ENCODE results near the gene CBLC. TPM values are rescaled to one million over a fixed set of nuclear protein-coding genes. Genes with fewer than 3 reads are reported as not detected.

Gene CBLC
- total RNA-seq, 1 experiment from 2014 or later = 0.80 TPM

DNA sequence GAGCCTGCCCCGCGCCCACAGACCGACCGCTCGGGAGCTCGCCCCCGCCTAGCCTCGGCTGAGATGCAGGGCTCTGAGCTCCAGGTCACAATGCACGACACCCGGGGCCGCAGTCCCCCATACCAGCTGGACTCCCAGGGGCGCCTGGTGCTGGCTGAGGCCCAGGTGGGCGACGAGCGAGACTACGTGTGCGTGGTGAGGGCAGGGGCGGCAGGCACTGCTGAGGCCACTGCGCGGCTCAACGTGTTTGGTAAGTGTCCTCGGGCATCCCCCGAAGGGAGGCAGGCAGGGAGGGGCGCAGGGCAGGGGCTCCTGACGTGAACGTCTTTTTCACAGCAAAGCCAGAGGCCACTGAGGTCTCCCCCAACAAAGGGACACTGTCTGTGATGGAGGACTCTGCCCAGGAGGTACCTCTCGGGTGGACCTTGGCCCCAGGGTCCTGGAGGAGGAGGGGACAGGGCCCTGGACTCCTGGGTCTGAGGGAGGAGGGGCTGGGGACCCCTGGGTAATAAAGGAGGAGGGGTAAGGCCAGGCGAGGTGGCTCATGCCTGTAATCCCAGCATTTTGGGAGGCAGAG is 34.5 kb downstream of the CBLC start:
- intact Hi-C loops (cut with micrococcal nuclease; ENCODE audit: unreplicated experiment) = no loop called here
- ATAC-seq = no peak
- no TSS peak for BruUV-seq (replicated peaks)
- H3K4me1 ChIP-seq (ENCODE audit: control insufficient read depth, insufficient read depth, low read length) = peaks cover 12% of the 10 kb centered on the region
- TF ChIP-seq, protein P1, sequence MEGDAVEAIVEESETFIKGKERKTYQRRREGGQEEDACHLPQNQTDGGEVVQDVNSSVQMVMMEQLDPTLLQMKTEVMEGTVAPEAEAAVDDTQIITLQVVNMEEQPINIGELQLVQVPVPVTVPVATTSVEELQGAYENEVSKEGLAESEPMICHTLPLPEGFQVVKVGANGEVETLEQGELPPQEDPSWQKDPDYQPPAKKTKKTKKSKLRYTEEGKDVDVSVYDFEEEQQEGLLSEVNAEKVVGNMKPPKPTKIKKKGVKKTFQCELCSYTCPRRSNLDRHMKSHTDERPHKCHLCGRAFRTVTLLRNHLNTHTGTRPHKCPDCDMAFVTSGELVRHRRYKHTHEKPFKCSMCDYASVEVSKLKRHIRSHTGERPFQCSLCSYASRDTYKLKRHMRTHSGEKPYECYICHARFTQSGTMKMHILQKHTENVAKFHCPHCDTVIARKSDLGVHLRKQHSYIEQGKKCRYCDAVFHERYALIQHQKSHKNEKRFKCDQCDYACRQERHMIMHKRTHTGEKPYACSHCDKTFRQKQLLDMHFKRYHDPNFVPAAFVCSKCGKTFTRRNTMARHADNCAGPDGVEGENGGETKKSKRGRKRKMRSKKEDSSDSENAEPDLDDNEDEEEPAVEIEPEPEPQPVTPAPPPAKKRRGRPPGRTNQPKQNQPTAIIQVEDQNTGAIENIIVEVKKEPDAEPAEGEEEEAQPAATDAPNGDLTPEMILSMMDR (IDR thresholded peaks at IDR 0.05) = no peak
- TF ChIP-seq, protein P2, sequence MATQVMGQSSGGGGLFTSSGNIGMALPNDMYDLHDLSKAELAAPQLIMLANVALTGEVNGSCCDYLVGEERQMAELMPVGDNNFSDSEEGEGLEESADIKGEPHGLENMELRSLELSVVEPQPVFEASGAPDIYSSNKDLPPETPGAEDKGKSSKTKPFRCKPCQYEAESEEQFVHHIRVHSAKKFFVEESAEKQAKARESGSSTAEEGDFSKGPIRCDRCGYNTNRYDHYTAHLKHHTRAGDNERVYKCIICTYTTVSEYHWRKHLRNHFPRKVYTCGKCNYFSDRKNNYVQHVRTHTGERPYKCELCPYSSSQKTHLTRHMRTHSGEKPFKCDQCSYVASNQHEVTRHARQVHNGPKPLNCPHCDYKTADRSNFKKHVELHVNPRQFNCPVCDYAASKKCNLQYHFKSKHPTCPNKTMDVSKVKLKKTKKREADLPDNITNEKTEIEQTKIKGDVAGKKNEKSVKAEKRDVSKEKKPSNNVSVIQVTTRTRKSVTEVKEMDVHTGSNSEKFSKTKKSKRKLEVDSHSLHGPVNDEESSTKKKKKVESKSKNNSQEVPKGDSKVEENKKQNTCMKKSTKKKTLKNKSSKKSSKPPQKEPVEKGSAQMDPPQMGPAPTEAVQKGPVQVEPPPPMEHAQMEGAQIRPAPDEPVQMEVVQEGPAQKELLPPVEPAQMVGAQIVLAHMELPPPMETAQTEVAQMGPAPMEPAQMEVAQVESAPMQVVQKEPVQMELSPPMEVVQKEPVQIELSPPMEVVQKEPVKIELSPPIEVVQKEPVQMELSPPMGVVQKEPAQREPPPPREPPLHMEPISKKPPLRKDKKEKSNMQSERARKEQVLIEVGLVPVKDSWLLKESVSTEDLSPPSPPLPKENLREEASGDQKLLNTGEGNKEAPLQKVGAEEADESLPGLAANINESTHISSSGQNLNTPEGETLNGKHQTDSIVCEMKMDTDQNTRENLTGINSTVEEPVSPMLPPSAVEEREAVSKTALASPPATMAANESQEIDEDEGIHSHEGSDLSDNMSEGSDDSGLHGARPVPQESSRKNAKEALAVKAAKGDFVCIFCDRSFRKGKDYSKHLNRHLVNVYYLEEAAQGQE (IDR thresholded peaks at IDR 0.05; ENCODE audit: insufficient read depth in 1 of 2, low read depth in 2 of 2, low read length in 1 of 2) = no peak
- TF ChIP-seq SIN3A (IDR thresholded peaks at IDR 0.05; ENCODE audit: borderline replicate concordance, insufficient read depth, low read depth, low read length) (no peak), POLR2AphosphoS5 (IDR thresholded peaks at IDR 0.05; ENCODE audit: low read depth, low read length) (no peak), TCF7L2 (IDR thresholded peaks at IDR 0.05; ENCODE audit: low read depth, low read length) (no peak)
- H3K36me3 ChIP-seq (ENCODE audit: control insufficient read depth, insufficient read depth, low read length) = no peaks in the 10 kb centered on the region
- POLR2A ChIA-PET = no interaction called here
- in situ Hi-C loops (cut with HindIII; ENCODE audit: low pct_unique_long_range_greater_than_20kb, low sequenced_read_pairs) = no loop called here
- H3K4me3 ChIP-seq (ENCODE audit: low read depth in 2 of 2, low read length in 2 of 2) = no peak overlapping the region
- CTCF ChIA-PET = interaction anchor here (0.6 kb wide), 1 partner anchor 37 kb away, joined by 9 read pairs; no protein-coding TSS in a partner anchor
- no peaks in the 10 kb centered on the region for H3K9me3 ChIP-seq (ENCODE audit: control insufficient read depth, insufficient read depth, low read depth, low read length)
- no peak overlapping the region for H3K27ac ChIP-seq (ENCODE audit: low read length)
- DNase-seq (ENCODE audit: low read depth, low spot score) = no peak
- no peaks in the 10 kb centered on the region for H3K27me3 ChIP-seq (ENCODE audit: control insufficient read depth, insufficient read depth, low read length)

DNA sequence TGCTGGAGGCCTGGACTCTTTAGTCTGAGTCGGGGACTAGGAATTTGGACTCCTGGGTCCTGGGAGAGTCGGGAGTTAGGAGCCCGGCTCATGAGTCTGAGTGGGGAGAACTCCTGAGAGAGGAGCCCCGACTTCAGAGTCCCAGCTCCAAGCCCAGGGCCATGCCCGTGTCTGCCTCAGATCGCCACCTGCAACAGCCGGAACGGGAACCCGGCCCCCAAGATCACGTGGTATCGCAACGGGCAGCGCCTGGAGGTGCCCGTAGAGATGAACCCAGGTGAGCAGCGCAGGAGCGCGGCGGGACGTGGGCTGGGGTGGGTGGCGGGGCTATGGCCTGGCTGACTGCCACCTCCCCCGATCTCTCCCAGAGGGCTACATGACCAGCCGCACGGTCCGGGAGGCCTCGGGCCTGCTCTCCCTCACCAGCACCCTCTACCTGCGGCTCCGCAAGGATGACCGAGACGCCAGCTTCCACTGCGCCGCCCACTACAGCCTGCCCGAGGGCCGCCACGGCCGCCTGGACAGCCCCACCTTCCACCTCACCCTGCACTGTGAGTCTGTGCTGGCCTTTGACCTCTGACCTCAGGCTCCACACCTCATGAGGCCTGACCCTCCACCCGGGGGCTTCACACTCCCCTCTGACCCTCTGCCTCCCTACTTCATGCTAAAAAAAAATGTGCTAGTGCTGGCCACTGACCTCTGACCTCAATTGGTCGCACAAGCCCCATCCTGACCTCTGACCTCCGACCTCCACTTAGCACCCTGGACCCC is 35.6 kb downstream of the CBLC start:
- DNase-seq (ENCODE audit: low read depth, low spot score) (no peak), ATAC-seq (no peak)
- ChIA-PET CTCF (interaction anchor here (0.6 kb wide), 2 partner anchors 16 to 70 kb away, joined by 3 to 4 read pairs; no protein-coding TSS in a partner anchor), POLR2A (no interaction called here)
- H3K9me3 ChIP-seq (ENCODE audit: control insufficient read depth, insufficient read depth, low read depth, low read length) = no peaks in the 10 kb centered on the region
- H3K27ac ChIP-seq (ENCODE audit: low read length) = no peak overlapping the region
- BruUV-seq (replicated peaks) = no TSS peak
- H3K27me3 ChIP-seq (ENCODE audit: control insufficient read depth, insufficient read depth, low read length) = no peaks in the 10 kb centered on the region
- TF ChIP-seq POLR2AphosphoS5 (IDR thresholded peaks at IDR 0.05; ENCODE audit: low read depth, low read length) (no peak), SIN3A (IDR thresholded peaks at IDR 0.05; ENCODE audit: borderline replicate concordance, insufficient read depth, low read depth, low read length) (no peak), TCF7L2 (IDR thresholded peaks at IDR 0.05; ENCODE audit: low read depth, low read length) (no peak)
- TF ChIP-seq, protein P2 (IDR thresholded peaks at IDR 0.05; ENCODE audit: insufficient read depth in 1 of 2, low read depth in 2 of 2, low read length in 1 of 2) = no peak
- TF ChIP-seq, protein P1 (IDR thresholded peaks at IDR 0.05) = no peak
- no peak overlapping the region for H3K4me3 ChIP-seq (ENCODE audit: low read depth in 2 of 2, low read length in 2 of 2)
- H3K4me1 ChIP-seq (ENCODE audit: control insufficient read depth, insufficient read depth, low read length) = peaks cover 2% of the 10 kb centered on the region; the same call in 1 of the 2 replicates
- no peaks in the 10 kb centered on the region for H3K36me3 ChIP-seq (ENCODE audit: control insufficient read depth, insufficient read depth, low read length)
- in situ Hi-C loops (cut with HindIII; ENCODE audit: low pct_unique_long_range_greater_than_20kb, low sequenced_read_pairs) = no loop called here
- intact Hi-C loops (cut with micrococcal nuclease; ENCODE audit: unreplicated experiment) = no loop called here
